PC-3 (cell line): ENCODE results near the gene HMCN1. TPM values are rescaled to one million over a fixed set of nuclear protein-coding genes. Genes with fewer than 3 reads are reported as not detected.

ENCODE experiments used
- ATAC-seq: fragments of 200-7000 bp; cut with Tn5 transposase; 2 replicates; pipeline ENCODE4 v1.9.1; 2020; ENCODE audit warnings: mild to moderate bottlenecking, moderate library complexity
- BruUV-seq: library from RNA; stranded (reverse); fragments of 400-500 nt; replicated peaks from 2 replicates; lab custom pipeline; 2021; lab: Mats Ljungman, UMichigan
- CTCF ChIA-PET: fragments of 300-600 bp; sonication (Branson Sonifier 250); formaldehyde crosslinking; loops from one replicate; lab custom pipeline; 2022; ENCODE audit warnings: antibody characterized with exemption; lab: Charles Lee
- POLR2A ChIA-PET: fragments of 300-600 bp; sonication (Branson Sonifier 250); formaldehyde crosslinking; loops from one replicate; lab custom pipeline; 2022; ENCODE audit warnings: antibody characterized with exemption; ENCODE audit not compliant: unreplicated experiment; lab: Charles Lee
- DNase-seq: peaks from one replicate; pipeline ENCODE4 v3.0.0-alpha.2; 2015
- H2AFZ ChIP-seq: fragments of 300-600 bp; sonication (generic); 2 replicates; pipeline ENCODE4 v1.6.0; 2016; ENCODE audit warnings: antibody characterized with exemption, low read length
- H3F3A ChIP-seq: fragments of 300-600 bp; sonication (generic); one replicate; pipeline ENCODE4 v1.6.0; 2017; ENCODE audit warnings: antibody characterized with exemption, low read length, control low read depth, mild to moderate bottlenecking; ENCODE audit not compliant: unreplicated experiment
- H3K27ac ChIP-seq: fragments of 300-600 bp; sonication (generic); 2 replicates; pipeline ENCODE4 v1.5.1; 2016; ENCODE audit warnings: mild to moderate bottlenecking, low read length
- H3K27me3 ChIP-seq: fragments of 300-600 bp; sonication (generic); 2 replicates; pipeline ENCODE4 v1.6.1; 2016; ENCODE audit warnings: low read length, mixed read lengths
- H3K36me3 ChIP-seq: fragments of 300-600 bp; sonication (generic); 2 replicates; pipeline ENCODE4 v1.6.1; 2016; ENCODE audit warnings: low read depth, mixed run types, low read length, mixed read lengths
- H3K4me1 ChIP-seq: fragments of 300-600 bp; sonication (generic); 2 replicates; pipeline ENCODE4 v1.5.1; 2016; ENCODE audit warnings: low read length; ENCODE audit not compliant: insufficient read depth
- H3K4me2 ChIP-seq: fragments of 300-600 bp; sonication (generic); 2 replicates; pipeline ENCODE4 v1.6.0; 2016; ENCODE audit warnings: low read length
- H3K4me3 ChIP-seq: fragments of 300-600 bp; sonication (generic); 2 replicates; pipeline ENCODE4 v1.5.1; 2016; ENCODE audit warnings: mild to moderate bottlenecking, low read length, mixed read lengths
- H3K79me2 ChIP-seq: fragments of 300-600 bp; sonication (generic); 2 replicates; pipeline ENCODE4 v1.6.1; 2017; ENCODE audit warnings: low read length, mixed read lengths
- H3K9ac ChIP-seq: fragments of 300-600 bp; sonication (generic); 2 replicates; pipeline ENCODE4 v1.6.0; 2016; ENCODE audit warnings: mild to moderate bottlenecking, low read length
- H3K9me2 ChIP-seq: fragments of 300-600 bp; sonication (generic); replicated peaks from 2 replicates; pipeline ENCODE4 v1.6.1; 2016; ENCODE audit warnings: mixed run types, low read length, mixed read lengths
- H3K9me3 ChIP-seq: fragments of 300-600 bp; sonication (generic); 2 replicates; pipeline ENCODE4 v1.6.1; 2016; ENCODE audit warnings: low read length, mixed read lengths
- H4K20me1 ChIP-seq: fragments of 300-600 bp; sonication (generic); 2 replicates; pipeline ENCODE4 v1.6.1; 2016; ENCODE audit warnings: low read length, mixed read lengths
- EZH2 ChIP-seq: fragments of 300-600 bp; sonication (generic); IDR thresholded peaks from one replicate; pipeline ENCODE4 v1.6.1; 2017; ENCODE audit warnings: antibody characterized with exemption, mild to moderate bottlenecking, low read length; ENCODE audit not compliant: unreplicated experiment
- EZH2phosphoT487 ChIP-seq: fragments of 300-600 bp; sonication (generic); IDR thresholded peaks from 2 replicates; pipeline ENCODE4 v1.6.1; 2018; ENCODE audit warnings: mild to moderate bottlenecking, antibody characterized with exemption, low read length, borderline replicate concordance
- intact Hi-C: fragments of 100-400 bp; cut with micrococcal nuclease; formaldehyde crosslinking; loops from 2 replicates; pipeline ENCODE4 v1.9.0; 2023
- total RNA-seq: library from RNA; depleted of rRNA; stranded (reverse); fragments of >200 nt; gene quantifications from 2 replicates; pipeline ENCODE4 v1.2.3, GENCODE V29; 2014
- TF ChIP-seq, protein P1 (sequence below): fragments of 300-600 bp; sonication (generic); conservative IDR thresholded peaks from 2 replicates; pipeline ENCODE4 v1.5.1; 2017; ENCODE audit warnings: antibody characterized with exemption, low read depth, mild to moderate bottlenecking, low read length

The HMCN1 gene
- total RNA-seq, 1 experiment from 2014 or later: 0.66 TPM

DNA sequence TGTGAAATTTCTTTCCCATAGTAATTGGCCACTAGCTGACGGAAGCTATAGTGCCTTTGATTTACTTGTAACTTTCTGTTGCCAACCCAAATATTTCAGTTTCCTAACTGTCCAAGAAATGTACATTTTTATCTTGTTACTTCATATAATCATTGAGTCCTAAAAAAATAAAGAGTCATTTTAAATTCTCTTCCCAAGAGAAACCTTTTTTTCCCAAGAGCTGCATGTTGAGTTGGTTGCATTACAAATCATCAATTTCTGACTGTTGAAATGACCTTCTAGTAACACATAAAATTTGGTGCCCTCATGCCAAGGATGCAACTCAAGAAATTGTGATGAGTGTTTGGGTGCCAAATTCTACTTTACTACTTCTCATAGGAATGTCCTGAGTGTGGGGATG lies 61.0 kb downstream of the HMCN1 start:
- Histone ChIP-seq H3K9ac (no peak overlapping the region), H3F3A (no peaks in the 10 kb centered on the region), H3K27me3 (no peaks in the 10 kb centered on the region), H3K4me2 (no peak overlapping the region), H3K36me3 (no peaks in the 10 kb centered on the region), H3K4me1 (no peaks in the 10 kb centered on the region), H3K4me3 (no peak overlapping the region), H2AFZ (no peak overlapping the region), H3K9me2 (no peaks in the 10 kb centered on the region), H3K27ac (no peak overlapping the region), H3K9me3 (no peaks in the 10 kb centered on the region; the same call in 1 of the 2 replicates), H3K79me2 (no peaks in the 10 kb centered on the region), H4K20me1 (no peaks in the 10 kb centered on the region)
- ATAC-seq (no peak), DNase-seq (no peak)
- intact Hi-C loops: no loop called here
- BruUV-seq: no TSS peak
- TF ChIP-seq EZH2phosphoT487 (no peak), EZH2 (no peak)
- TF ChIP-seq, protein P1, sequence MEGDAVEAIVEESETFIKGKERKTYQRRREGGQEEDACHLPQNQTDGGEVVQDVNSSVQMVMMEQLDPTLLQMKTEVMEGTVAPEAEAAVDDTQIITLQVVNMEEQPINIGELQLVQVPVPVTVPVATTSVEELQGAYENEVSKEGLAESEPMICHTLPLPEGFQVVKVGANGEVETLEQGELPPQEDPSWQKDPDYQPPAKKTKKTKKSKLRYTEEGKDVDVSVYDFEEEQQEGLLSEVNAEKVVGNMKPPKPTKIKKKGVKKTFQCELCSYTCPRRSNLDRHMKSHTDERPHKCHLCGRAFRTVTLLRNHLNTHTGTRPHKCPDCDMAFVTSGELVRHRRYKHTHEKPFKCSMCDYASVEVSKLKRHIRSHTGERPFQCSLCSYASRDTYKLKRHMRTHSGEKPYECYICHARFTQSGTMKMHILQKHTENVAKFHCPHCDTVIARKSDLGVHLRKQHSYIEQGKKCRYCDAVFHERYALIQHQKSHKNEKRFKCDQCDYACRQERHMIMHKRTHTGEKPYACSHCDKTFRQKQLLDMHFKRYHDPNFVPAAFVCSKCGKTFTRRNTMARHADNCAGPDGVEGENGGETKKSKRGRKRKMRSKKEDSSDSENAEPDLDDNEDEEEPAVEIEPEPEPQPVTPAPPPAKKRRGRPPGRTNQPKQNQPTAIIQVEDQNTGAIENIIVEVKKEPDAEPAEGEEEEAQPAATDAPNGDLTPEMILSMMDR: no peak
- ChIA-PET CTCF (no interaction called here), POLR2A (no interaction called here)

DNA sequence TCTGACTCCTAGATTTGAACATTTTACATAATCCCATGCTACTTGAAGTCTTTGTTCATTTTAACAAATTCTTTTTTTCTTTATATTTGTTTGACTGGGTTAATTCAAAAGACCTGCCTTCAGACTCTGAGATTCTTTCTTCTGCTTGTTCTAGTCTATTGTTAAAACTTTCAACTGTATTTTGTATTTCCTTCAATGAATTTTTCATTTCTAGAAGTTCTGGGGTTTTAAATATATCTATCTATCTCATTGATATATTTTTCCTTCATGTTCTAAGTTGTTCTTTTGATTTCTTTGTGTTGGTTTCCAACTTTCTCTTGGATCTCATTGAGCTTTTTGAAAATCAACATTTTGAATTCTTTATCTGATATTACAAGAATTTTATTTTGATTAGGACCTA lies 64.3 kb downstream of the HMCN1 start:
- no peaks in the 10 kb centered on the region for H3K36me3 ChIP-seq
- no TSS peak for BruUV-seq
- no peak for DNase-seq
- H4K20me1 ChIP-seq: no peaks in the 10 kb centered on the region
- no peak overlapping the region for H3K4me3 ChIP-seq
- H2AFZ ChIP-seq: no peak overlapping the region
- H3K9me2 ChIP-seq: no peaks in the 10 kb centered on the region
- no peaks in the 10 kb centered on the region for H3K79me2 ChIP-seq
- H3F3A ChIP-seq: no peaks in the 10 kb centered on the region
- no peak overlapping the region for H3K27ac ChIP-seq
- H3K27me3 ChIP-seq: no peaks in the 10 kb centered on the region
- TF ChIP-seq EZH2 (no peak), EZH2phosphoT487 (no peak)
- TF ChIP-seq, protein P1: no peak
- POLR2A ChIA-PET: no interaction called here
- ATAC-seq: no peak
- peaks cover 9% of the 10 kb centered on the region for H3K4me1 ChIP-seq
- CTCF ChIA-PET: no interaction called here
- no peak overlapping the region for H3K9ac ChIP-seq
- no peak overlapping the region for H3K4me2 ChIP-seq
- intact Hi-C loops: no loop called here
- no peaks in the 10 kb centered on the region; the same call in 1 of the 2 replicates for H3K9me3 ChIP-seq

DNA sequence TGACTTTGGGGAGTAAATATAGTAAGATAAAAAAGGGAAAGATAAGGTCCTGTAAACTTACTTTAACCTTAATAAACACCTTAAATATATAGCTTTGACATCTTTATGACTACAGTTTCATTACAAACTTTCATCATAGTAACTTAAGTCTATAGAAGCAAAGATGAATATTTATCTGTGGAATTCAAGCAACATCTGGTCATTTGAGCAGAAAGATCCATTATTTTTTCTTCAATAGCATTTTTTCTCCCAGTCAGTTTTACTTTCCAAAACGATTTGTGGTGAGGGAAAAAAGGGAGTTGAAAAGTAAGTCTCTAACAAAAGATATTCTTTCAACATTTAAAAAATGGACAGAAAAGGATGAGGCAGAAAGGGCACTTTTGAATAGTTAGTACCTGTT lies 69.0 kb downstream of the HMCN1 start:
- CTCF ChIA-PET: no interaction called here
- intact Hi-C loops: no loop called here
- H3K79me2 ChIP-seq: no peaks in the 10 kb centered on the region

More for the DNA sequence above, 69.0 kb downstream of the HMCN1 start:
- Histone ChIP-seq H3F3A (no peaks in the 10 kb centered on the region), H3K9me2 (no peaks in the 10 kb centered on the region), H3K9me3 (no peaks in the 10 kb centered on the region), H2AFZ (no peak overlapping the region), H3K4me3 (no peak overlapping the region), H3K27ac (peak overlapping the region; percentile 60), H3K9ac (no peak overlapping the region), H3K36me3 (no peaks in the 10 kb centered on the region), H3K4me2 (peak overlapping the region; percentile 65), H3K4me1 (peaks cover 24% of the 10 kb centered on the region), H4K20me1 (no peaks in the 10 kb centered on the region), H3K27me3 (no peaks in the 10 kb centered on the region)
- no TSS peak for BruUV-seq
- ATAC-seq (no peak), DNase-seq (no peak)
- no peak for TF ChIP-seq EZH2phosphoT487
- TF ChIP-seq EZH2: no peak
- TF ChIP-seq, protein P1: no peak
- POLR2A ChIA-PET: no interaction called here
